ENCODE measurements around the gene ARMH3.

ARMH3 gene

DNA sequence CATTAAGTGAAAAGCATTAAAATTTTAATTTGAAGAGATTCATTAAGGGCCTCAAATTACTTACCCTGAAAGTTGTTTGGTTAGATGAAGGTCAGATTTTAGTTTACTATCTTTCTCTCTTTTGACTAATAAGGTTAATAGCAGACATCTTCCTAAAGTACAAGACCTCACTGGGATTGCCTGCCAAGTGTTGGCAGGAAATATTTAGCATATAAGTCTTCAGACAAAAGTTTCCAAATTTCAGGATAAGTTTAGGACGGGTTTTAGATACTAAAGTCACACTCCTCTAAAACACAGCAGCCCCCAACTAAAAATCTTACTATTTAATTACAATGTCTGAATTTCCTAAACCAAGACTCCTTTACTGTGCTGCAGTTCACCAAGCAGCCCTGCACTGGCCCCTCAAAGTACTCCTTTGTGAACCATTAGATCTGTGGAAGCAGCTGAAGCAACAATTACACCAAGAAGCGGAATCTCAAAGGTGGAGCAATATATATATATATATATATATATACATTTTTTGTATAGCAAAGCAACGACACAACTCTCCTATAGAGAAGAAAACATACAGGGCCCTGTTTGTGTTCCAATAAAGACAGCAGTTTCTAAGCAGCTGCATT lies 121.2 kb downstream of the ARMH3 start:
- H3K27me3 ChIP-seq = no peaks in the 10 kb centered on the region
- no peak overlapping the region for H3K27ac ChIP-seq
- no peaks in the 10 kb centered on the region for H3K4me1 ChIP-seq (ENCODE audit: control insufficient read depth in 1 of 2, insufficient read depth in 1 of 2, low read depth in 1 of 2, low read length in 1 of 2)
- TF ChIP-seq CTCF (IDR thresholded peaks at IDR 0.05) = no peak
- H3K9me3 ChIP-seq = no peaks in the 10 kb centered on the region
- H3K4me3 ChIP-seq (ENCODE audit: low read depth in 1 of 2, low read length in 1 of 2) = no peak overlapping the region
- peaks cover 13% of the 10 kb centered on the region for H3K36me3 ChIP-seq

DNA sequence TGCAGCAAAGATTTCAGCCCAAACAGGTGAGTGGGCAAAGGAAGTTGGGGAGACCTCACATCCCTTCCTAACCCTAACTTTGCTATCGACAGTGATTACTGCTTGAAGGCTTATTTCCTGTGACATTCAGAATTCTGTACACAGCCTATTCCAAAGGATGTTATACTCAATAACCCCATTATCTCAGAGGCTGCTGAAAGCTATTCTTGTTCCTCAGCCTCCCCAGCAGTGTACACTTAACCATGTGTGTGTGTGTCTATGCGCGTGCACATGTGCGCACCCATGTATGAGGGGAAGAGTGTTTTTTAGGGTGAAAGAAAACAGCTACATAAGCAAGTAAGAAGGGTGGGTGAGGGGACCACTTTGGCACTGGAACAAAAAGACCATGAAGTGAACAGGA lies 122.0 kb downstream of the ARMH3 start:
- no peak overlapping the region for H3K27ac ChIP-seq
- peaks cover 13% of the 10 kb centered on the region for H3K36me3 ChIP-seq
- no peaks in the 10 kb centered on the region for H3K27me3 ChIP-seq
- no peak overlapping the region for H3K4me3 ChIP-seq (ENCODE audit: low read depth in 1 of 2, low read length in 1 of 2)
- H3K9me3 ChIP-seq = no peaks in the 10 kb centered on the region
- no peaks in the 10 kb centered on the region for H3K4me1 ChIP-seq (ENCODE audit: control insufficient read depth in 1 of 2, insufficient read depth in 1 of 2, low read depth in 1 of 2, low read length in 1 of 2)
- no peak for TF ChIP-seq CTCF (IDR thresholded peaks at IDR 0.05)

DNA sequence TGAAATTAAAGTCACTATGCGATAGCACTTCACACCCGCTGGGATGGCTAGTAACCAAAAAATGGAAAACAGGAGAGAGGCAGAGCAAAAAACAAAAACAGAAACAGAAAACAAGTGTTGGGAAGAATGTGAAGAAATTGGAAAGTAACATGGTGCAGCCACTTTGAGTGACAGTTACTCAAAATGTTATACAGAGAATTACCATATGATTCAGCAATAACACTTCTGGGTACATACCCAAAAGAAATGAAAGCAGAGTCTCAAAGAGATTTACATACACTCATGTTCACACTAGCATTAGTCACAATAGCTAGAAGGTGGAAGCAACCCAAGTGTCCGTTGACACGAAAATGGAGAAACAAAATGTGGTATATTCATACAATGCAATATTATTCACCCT lies 123.8 kb downstream of the ARMH3 start:
- Histone ChIP-seq H3K27me3 (no peaks in the 10 kb centered on the region), H3K4me1 (ENCODE audit: control insufficient read depth in 1 of 2, insufficient read depth in 1 of 2, low read depth in 1 of 2, low read length in 1 of 2) (no peaks in the 10 kb centered on the region), H3K27ac (no peak overlapping the region), H3K36me3 (peaks cover 7% of the 10 kb centered on the region), H3K4me3 (ENCODE audit: low read depth in 1 of 2, low read length in 1 of 2) (no peak overlapping the region), H3K9me3 (no peaks in the 10 kb centered on the region)
- TF ChIP-seq CTCF (IDR thresholded peaks at IDR 0.05) = no peak

DNA sequence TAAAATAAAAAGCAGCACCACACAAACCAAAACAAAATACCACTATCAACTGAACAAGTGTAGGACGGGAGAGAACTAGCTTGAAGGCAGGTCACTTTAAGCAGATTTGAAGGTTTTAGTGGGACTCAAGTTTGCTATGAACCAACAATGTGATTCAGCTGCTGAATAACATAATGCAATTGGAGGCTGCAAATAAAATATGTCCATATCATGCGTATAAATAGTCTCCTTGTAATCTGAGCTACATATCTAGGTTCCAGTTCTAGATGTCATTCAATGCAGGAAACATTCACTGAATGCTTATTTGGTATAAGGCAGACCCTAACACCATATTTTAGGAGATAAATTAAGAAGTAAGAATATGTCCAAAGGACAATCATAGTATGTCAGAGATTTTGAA lies 130.9 kb downstream of the ARMH3 start:
- TF ChIP-seq CTCF (IDR thresholded peaks at IDR 0.05) = no peak
- peaks cover 8% of the 10 kb centered on the region for H3K36me3 ChIP-seq
- no peaks in the 10 kb centered on the region for H3K9me3 ChIP-seq

DNA sequence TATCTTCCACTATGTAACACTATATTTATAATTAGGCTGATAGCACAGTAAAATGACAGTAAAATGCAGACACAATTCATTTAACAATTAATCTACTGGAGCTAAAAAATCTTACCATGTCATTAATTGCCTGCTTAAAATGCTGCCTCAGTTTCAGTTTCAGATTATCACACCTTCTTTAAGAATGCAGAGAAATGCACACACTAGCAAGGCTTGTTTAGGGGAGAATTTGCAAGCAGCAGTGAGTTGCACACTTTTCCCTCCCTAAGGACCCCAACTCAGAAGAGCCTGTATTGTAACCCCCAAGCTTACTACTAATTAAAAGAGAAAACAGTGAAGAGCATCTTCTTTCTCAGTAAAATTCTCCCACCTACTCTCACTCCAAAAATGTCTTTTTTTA lies 132.7 kb downstream of the ARMH3 start:
- Histone ChIP-seq H3K4me3 (ENCODE audit: low read depth in 1 of 2, low read length in 1 of 2) (no peak overlapping the region), H3K9me3 (no peaks in the 10 kb centered on the region), H3K4me1 (ENCODE audit: control insufficient read depth in 1 of 2, insufficient read depth in 1 of 2, low read depth in 1 of 2, low read length in 1 of 2) (peaks cover 0 to 7% of the 10 kb centered on the region in 2 experiments), H3K27ac (no peak overlapping the region), H3K36me3 (peaks cover 8% of the 10 kb centered on the region), H3K27me3 (no peaks in the 10 kb centered on the region)
- no peak for TF ChIP-seq CTCF (IDR thresholded peaks at IDR 0.05)

More for the DNA sequence above, 130.9 kb downstream of the ARMH3 start:
- Histone ChIP-seq H3K4me1 (ENCODE audit: control insufficient read depth in 1 of 2, insufficient read depth in 1 of 2, low read depth in 1 of 2, low read length in 1 of 2) (peaks cover 0 to 7% of the 10 kb centered on the region in 2 experiments), H3K27me3 (no peaks in the 10 kb centered on the region), H3K27ac (no peak overlapping the region), H3K4me3 (ENCODE audit: low read depth in 1 of 2, low read length in 1 of 2) (no peak overlapping the region)

All from neutrophil (primary cell).